IPS-NIHi7 (cell line): ENCODE data around the gene TESPA1.
"Not testable (repeated sequence)": the region's sequence is repeated elsewhere in the genome, so short reads cannot be mapped to it uniquely, and the experiment has no call there.

Experiments
- DNase-seq: peaks from one replicate; pipeline ENCODE4 v3.0.0; 2012; ENCODE audit warnings: mixed read lengths; ENCODE audit errors: extremely low spot score

Gene TESPA1

GRCh38 chr12:54986773-54987172 is 2.2 kb upstream of the TESPA1 start:
- not testable (repeated sequence) for DNase-seq

DNA sequence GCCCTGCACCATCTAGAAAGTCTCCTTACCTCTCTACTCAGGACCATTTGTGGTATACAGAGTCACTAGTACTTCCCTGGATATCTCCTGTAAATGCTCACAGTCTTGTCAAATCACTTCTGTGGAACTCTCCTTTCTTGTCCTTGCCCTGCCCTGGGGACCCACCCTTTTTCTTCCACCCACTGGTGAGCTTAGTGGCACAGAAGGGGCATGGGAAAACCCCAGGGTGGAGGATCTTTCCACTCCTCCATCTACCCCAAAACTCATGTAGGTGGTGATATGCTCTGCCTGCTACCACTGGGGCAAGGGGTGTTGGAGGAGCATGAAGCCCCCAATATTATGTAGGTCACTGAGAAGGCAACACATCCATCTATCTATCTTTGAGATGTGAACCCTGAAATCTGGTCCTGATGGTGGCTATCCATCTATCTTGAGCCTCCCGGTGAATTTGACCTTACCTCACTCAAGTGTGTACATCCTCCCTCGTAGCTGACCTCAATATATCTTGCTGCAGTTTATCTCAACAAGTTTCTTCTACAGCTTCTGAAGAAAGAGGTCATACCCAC is 943 bp downstream of the TESPA1 start:
- no peak for DNase-seq

DNA sequence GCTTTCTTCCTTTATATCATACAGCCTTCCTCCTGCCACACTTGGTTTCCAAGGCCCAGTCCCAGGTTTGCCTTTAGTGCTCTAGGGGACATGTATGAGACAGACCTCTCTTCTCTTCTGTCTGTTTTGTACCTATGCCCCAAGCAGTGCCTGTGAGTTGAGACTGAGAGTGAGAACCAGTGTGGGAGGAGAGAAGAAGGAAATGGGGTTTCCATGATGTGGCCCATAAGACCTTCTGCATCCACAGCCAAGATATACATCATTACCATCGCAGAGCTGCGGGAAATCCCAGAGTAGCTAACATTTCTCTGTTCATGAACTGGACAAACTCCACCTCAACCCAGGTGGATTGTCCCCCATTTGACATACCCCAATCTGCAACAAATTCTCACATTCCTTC is 2.8 kb downstream of the TESPA1 start:
- DNase-seq = no peak

GRCh38 chr12:54980341-54980740 is 4.2 kb downstream of the TESPA1 start:
- DNase-seq = no peak

GRCh38 chr12:54977857-54978256 is 6.7 kb downstream of the TESPA1 start:
- no peak for DNase-seq

GRCh38 chr12:54977155-54977554 is 7.4 kb downstream of the TESPA1 start:
- DNase-seq = no peak

DNA sequence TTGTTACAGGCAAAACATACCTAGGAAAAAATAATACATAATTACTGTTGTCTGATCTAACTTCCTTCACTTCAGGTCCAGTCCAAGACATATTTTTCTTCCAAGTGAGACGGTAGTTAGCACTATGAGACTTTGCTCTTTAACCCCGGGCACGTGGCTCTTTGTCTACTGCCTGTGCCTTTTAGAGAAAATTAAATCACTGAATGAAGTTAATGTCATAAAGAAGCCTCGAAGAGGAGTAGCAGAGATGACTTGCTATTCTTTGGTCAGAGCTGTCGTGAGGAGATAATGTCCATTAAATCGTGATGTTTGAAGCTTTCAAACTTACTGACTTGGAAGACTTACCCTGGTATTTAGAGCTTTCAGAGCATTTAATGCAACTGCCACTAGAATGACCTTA is 8.7 kb downstream of the TESPA1 start:
- DNase-seq = no peak

DNA sequence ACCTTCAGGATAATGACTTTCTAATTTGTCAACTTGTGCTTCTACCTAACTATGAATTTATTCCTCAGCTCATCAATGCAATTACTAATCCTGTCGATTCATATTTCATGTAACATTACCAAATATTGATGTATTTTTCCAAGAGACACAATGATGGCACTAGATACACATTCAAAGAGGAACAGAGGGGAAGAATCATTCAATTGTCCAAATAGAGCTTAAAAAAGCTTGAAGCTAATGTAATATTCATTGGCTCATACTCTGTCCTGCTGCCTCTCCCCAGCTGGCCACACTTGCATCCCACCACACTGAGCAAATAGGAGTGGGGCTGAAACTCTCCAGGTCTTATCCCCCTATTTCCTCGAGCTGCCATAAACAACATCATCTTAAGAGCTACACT is 9.3 kb downstream of the TESPA1 start:
- DNase-seq = no peak

DNA sequence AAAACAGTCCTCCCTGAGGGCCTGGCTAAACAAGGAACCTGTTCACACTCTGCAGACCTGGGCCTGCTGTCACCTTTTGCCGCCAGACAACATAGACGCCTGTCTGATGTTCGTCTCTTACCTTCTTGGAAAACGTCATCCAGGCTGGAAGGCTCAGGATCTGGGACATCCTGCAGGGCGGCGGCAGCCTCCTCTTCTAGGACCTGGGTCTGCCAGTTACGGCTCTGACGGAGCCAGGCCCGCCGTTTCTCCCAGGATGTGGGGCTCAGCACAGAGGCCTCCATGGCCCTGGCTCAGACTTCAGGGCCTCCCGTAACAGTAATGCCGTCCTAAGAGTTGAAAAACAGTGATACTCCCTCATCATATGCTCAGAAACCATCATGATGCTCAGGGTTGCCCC is 10.3 kb downstream of the TESPA1 start:
- DNase-seq = no peak

DNA sequence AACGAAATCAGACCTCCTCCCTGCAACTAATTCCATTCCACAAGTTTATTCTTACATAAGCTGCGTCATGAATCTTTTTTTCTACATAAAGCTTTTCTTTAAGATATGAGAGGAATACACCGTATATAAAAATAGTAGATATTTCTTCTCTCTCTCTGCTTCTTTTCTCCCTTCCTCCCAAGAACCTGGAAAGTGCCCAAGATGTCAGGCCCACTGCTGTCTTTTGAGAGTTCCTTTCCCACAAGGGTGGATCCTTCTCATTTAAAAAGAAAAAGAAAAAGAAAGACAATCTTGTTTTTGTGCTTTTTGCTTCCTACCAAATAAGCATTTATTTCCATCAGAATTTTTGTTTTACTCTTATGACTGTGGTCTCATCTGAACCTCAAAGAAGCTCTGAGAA is 11.0 kb downstream of the TESPA1 start:
- DNase-seq = no peak

DNA sequence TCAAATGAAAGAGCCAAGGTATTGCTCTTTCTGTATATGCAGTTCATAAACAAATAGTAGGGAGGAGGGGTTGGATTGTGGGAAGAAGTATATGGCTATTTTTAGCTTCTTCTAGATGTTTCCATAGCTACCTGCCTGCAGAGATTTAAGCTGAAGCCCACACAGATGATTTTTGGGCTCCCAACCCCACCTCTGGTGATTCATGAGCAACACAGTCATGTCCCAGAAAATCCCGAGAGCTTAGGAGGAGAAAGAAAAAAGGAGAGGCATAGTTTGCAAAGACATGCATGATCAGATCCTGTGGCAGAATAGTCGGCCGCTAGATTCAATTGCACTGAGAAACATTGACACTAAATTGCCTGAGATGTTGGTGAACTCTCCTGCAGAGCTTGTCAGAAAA is 13.8 kb downstream of the TESPA1 start:
- DNase-seq = no peak

DNA sequence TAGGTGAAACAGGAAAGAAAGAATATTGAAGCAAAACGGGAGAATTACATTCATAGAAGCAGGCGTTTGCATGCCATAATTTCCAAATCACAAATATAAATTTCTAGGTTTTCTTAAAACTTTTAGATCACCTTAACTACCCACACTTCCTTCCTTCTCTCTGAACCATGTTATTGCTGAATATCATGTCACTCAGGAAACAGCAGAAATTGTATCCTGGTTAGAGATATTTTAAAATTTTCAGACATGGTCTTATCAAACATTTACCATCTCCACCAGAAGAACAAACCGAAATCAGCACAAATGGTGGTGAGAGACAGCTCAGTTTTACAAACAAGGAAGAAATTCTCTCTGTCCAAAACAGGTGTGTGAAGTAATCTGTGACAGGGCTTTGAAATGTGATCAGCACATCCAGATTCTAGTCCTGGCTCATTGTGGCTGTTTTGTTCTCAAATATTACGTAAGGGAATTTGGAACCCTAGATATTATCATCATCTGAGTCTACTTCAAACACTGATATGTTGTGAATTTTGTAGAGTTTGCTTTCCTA is 16.3 kb downstream of the TESPA1 start:
- DNase-seq = no peak

GRCh38 chr12:54967461-54967860 is 17.1 kb downstream of the TESPA1 start:
- DNase-seq = no peak

DNA sequence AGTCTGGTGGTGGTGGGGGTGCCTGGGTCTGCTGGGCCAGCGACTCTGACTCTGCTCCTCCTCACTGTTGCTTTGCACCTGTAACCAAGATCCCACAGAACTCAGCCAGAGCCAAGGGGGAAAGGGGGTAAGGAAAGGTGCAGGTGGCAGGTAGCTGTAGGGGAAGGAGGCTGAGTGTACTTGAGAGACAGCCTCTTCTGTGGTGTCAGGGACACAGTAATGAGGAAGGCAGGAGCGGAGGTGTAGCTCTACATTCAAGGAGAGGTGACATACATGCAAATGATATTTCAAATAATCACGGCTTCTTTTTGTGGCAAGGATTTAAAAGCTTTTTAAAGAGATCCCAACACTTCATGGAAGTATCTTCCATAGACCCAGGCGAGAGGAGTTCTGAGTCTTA is 23.4 kb downstream of the TESPA1 start:
- no peak for DNase-seq

DNA sequence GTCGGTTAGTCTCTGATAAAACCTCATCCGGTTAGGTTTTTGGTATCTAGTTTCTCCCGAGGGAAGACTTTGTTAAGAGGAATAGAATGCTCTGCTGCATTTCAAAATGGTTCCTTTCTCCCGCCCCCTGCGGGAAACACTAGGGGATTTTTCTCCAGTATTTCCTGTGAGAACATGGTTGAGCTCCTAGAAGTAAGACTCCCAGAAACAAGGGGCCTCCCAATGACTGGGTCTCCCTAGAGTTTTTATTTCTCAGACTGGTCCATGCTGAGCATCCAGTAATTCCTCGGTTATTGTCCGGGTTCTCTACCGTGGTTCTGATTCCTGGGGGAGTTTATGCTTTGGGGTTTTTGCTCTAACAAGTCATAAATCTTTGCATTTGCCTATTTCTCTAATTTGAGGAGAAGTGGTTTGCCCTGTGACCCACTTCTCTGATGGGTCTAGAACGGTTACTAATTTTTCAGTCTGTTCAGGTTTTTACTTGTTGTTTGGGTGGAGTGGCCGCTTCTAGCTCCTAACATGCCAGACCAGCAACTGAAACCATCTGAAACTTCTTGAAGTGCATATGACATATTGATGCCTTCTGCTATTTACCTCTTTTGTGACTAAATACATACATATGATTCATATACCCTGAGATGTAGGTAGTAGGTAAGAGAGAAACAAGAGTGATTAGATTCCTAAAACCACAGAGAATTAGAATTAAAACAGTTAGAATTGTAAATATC is 25.1 kb downstream of the TESPA1 start:
- DNase-seq = no peak

- peak; percentile 45 for DNase-seq
Observed at GRCh38 chr12:54958048-54958658, 26.4 kb downstream of the TESPA1 start.

- no peak for DNase-seq
Observed at GRCh38 chr12:54956818-54957641, 27.5 kb downstream of the TESPA1 start.

- DNase-seq = no peak
Observed at GRCh38 chr12:54956322-54956721, 28.2 kb downstream of the TESPA1 start.

DNA sequence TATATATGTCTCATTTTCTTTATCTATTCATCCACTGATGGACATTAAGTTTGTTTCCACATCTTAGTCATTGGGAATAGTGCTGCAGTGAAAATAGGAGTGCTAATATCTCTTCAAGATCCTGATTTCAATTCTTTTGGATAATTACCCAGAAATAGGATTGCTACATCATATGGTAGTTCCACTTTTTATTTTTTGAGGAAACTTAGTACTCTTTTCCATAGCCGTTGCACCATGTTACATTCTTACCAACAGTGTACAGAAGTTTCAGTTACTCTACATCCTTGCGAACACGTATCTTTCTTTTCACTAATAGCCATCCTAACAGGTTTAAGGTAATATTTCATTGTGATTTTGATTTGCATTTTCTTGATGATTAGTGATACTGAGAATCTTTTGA is 29.8 kb downstream of the TESPA1 start:
- DNase-seq = no peak

DNA sequence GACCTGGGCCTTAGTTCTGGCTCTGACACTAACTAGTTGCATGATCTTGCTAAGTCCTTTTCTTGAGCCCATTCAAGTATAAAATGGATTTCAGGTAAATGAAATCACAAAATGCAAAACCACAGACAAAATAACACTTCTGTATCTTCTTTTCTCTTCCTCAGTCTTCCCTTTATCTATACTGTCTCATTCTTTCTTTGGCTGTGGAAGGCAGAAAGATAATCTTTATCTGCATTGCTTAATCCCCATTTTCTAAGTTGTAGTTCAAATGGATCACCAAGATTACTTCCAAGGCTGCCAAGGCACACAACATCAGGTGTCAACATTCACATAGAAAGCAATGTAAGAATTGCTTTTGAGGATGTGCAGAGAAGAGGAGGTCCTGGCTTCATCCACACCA is 30.3 kb downstream of the TESPA1 start:
- DNase-seq = no peak

DNA sequence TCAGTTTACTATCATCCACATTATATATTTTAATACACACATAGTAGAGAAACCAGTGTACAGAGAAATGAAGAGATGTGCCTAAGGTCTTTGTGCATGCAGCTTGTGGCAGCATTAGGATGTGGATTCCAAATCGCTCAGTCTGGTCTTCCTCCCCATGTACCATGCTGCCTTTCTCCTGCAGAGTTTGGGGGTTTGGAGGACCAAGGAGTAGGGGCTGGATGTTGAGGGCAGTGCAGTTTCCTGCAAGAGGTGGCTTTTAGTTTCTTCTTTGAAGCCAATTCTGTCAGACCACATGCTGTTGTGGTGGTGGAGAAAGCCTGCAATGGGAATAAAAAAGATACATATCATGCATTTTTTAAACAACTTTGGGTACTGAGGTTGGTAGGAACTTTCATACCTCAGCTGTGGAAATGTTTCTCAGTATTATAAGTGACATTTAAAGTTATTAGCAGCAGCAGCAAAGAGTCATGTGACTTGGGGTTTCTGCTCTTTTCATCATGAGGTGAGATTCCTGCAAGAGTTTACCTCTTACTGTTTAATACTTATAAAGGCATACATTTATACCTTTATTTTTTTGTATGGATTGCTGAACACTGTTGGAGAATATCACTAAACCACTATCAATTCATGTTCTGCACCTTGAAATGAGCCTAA is 34.4 kb downstream of the TESPA1 start:
- DNase-seq = no peak
